C4-2B (cell line): Measurements from ENCODE around the gene COL6A1.

ENCODE experiments used
- ZFX ChIP-seq: fragments of 450-650 bp; IDR thresholded peaks from 2 replicates; pipeline ENCODE4 v1.6.1; 2017
- TF ChIP-seq, protein P1 (sequence below): fragments of 450-650 bp; conservative IDR thresholded peaks from 2 replicates; pipeline ENCODE4 v1.5.1; 2017; ENCODE audit warnings: mild to moderate bottlenecking

DNA sequence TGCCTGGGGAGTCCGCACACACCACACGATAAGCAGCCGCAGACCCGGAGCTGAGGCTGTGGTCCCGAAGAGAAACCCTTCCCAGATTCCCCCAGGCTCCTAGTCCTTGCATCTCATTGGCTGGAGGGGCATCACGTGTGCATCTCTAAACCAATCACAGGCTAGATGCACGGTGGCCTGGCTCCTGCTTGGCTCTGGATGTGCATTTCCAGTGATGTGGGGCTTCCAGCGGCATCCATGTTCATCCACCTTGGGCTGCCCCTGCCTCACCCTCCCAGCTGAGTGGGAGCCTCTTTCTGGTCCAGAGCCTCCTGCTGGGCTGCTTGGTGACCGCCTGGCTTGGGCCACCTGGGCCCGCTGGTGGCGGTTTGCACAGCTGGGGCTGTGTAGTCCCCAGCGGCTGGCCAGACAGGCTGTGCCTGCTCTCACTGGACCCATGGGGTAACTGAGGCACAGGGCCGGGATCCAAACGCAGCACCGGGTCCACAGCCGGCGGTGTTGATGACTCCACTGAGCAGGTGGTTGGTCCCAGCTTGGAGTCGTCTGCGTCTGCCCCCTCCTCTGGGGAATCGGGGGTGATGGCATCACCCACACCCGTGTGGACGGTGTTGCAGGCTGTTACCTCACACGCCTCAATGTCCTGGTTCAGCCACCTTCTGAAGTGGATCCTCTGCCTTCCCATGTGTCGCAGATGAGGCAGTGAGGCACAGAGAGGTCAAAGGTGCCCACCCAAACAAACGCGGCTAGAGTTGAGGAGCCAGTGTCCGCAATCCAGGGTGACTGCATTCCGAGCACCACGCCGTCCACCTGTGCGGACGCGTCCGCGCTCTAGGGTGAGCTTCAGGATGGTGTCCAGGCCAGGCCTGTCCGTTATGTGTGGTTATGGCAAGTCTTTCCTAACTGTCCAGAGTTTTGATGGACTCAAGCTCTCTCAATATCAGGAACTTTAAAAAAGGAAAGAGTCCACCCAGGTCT is 41.3 kb downstream of the COL6A1 start:
- TF ChIP-seq, protein P1, sequence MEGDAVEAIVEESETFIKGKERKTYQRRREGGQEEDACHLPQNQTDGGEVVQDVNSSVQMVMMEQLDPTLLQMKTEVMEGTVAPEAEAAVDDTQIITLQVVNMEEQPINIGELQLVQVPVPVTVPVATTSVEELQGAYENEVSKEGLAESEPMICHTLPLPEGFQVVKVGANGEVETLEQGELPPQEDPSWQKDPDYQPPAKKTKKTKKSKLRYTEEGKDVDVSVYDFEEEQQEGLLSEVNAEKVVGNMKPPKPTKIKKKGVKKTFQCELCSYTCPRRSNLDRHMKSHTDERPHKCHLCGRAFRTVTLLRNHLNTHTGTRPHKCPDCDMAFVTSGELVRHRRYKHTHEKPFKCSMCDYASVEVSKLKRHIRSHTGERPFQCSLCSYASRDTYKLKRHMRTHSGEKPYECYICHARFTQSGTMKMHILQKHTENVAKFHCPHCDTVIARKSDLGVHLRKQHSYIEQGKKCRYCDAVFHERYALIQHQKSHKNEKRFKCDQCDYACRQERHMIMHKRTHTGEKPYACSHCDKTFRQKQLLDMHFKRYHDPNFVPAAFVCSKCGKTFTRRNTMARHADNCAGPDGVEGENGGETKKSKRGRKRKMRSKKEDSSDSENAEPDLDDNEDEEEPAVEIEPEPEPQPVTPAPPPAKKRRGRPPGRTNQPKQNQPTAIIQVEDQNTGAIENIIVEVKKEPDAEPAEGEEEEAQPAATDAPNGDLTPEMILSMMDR: no peak
- no peak for TF ChIP-seq ZFX
